H7 (cell line): Measurements from ENCODE around the gene CD300LG. TPM values are rescaled to one million over a fixed set of nuclear protein-coding genes. Genes with fewer than 3 reads are reported as not detected.

Experiments
- DNase-seq: peaks from one replicate; pipeline ENCODE4 v3.0.0; 2012
- H3K27me3 ChIP-seq: 2 replicates; pipeline ENCODE4 v1.6.0; 2011; ENCODE audit warnings: mild to moderate bottlenecking, low read length; ENCODE audit not compliant: control insufficient read depth, insufficient read depth
- H3K36me3 ChIP-seq: replicated peaks from 2 replicates; pipeline ENCODE4 v1.5.1; 2011; ENCODE audit warnings: low read length; ENCODE audit not compliant: control insufficient read depth, insufficient read depth
- H3K4me3 ChIP-seq: 2 replicates; pipeline ENCODE4 v1.5.1; 2011; ENCODE audit warnings: low read depth, mild to moderate bottlenecking, control low read depth, low read length, moderate library complexity; ENCODE audit not compliant: insufficient read depth
- total RNA-seq: library from RNA; depleted of rRNA; stranded (reverse); fragments of >200 nt; shearing (Covaris generic); gene quantifications from 2 replicates; pipeline ENCODE4 v1.2.3, GENCODE V29; 2014

Gene CD300LG
- total RNA-seq, 1 experiment from 2014 or later = not detected

GRCh38 chr17:43873815-43874214, 26.8 kb downstream of the CD300LG start:
- H3K27me3 ChIP-seq = no peaks in the 10 kb centered on the region
- no peak for DNase-seq
- H3K4me3 ChIP-seq = no peak overlapping the region
- peaks cover 1% of the 10 kb centered on the region for H3K36me3 ChIP-seq

GRCh38 chr17:43874293-43874692, 27.3 kb downstream of the CD300LG start:
- DNase-seq = no peak
- Histone ChIP-seq H3K36me3 (peaks cover 1% of the 10 kb centered on the region), H3K4me3 (no peak overlapping the region), H3K27me3 (no peaks in the 10 kb centered on the region)

GRCh38 chr17:43875476-43876147, 28.6 kb downstream of the CD300LG start:
- no peak overlapping the region for H3K4me3 ChIP-seq
- DNase-seq = peak; percentile 8
- H3K27me3 ChIP-seq = no peaks in the 10 kb centered on the region
- H3K36me3 ChIP-seq = peaks cover 1% of the 10 kb centered on the region

- peak; percentile 44 for DNase-seq
- peaks cover 1% of the 10 kb centered on the region for H3K36me3 ChIP-seq
These were observed 30.1 kb downstream of the CD300LG start for GRCh38 chr17:43877031-43877430.

GRCh38 chr17:43877451-43878155, 30.6 kb downstream of the CD300LG start:
- no peaks in the 10 kb centered on the region for H3K27me3 ChIP-seq
- DNase-seq = peak; percentile 22
- H3K4me3 ChIP-seq = no peak overlapping the region
- peaks cover 1% of the 10 kb centered on the region for H3K36me3 ChIP-seq

More at GRCh38 chr17:43877031-43877430, 30.1 kb downstream of the CD300LG start:
- Histone ChIP-seq H3K4me3 (no peak overlapping the region), H3K27me3 (no peaks in the 10 kb centered on the region)

GRCh38 chr17:43878260-43879175, 31.5 kb downstream of the CD300LG start:
- no peak overlapping the region for H3K4me3 ChIP-seq
- peak; percentile 96 for DNase-seq
- peaks cover 1% of the 10 kb centered on the region for H3K36me3 ChIP-seq
- H3K27me3 ChIP-seq = no peaks in the 10 kb centered on the region

GRCh38 chr17:43879723-43880419, 32.9 kb downstream of the CD300LG start:
- H3K4me3 ChIP-seq = no peak overlapping the region
- no peaks in the 10 kb centered on the region for H3K27me3 ChIP-seq
- peak; percentile 21 for DNase-seq
- H3K36me3 ChIP-seq = peaks cover 1% of the 10 kb centered on the region

- peaks cover 1% of the 10 kb centered on the region for H3K36me3 ChIP-seq
These were observed 33.5 kb downstream of the CD300LG start for GRCh38 chr17:43880420-43880991.

GRCh38 chr17:43881181-43881580, 34.2 kb downstream of the CD300LG start:
- DNase-seq = peak; percentile 28
- Histone ChIP-seq H3K27me3 (no peaks in the 10 kb centered on the region), H3K4me3 (no peak overlapping the region), H3K36me3 (peaks cover 1% of the 10 kb centered on the region)

More at GRCh38 chr17:43880420-43880991, 33.5 kb downstream of the CD300LG start:
- Histone ChIP-seq H3K4me3 (no peak overlapping the region), H3K27me3 (no peaks in the 10 kb centered on the region)
- DNase-seq = peak; percentile 93

- no peak overlapping the region for H3K4me3 ChIP-seq
- DNase-seq = peak; percentile 69
- H3K27me3 ChIP-seq = no peaks in the 10 kb centered on the region
- peaks cover 1% of the 10 kb centered on the region for H3K36me3 ChIP-seq
These were observed 35.0 kb downstream of the CD300LG start for GRCh38 chr17:43881758-43882505.

GRCh38 chr17:43882761-43883415, 35.9 kb downstream of the CD300LG start:
- DNase-seq = peak; percentile 25
- no peaks in the 10 kb centered on the region; the same call in 1 of the 2 replicates for H3K36me3 ChIP-seq
- H3K27me3 ChIP-seq = no peaks in the 10 kb centered on the region
- no peak overlapping the region for H3K4me3 ChIP-seq

GRCh38 chr17:43888548-43888947, 41.6 kb downstream of the CD300LG start:
- DNase-seq = peak; percentile 8
- H3K27me3 ChIP-seq = no peaks in the 10 kb centered on the region
- no peaks in the 10 kb centered on the region for H3K36me3 ChIP-seq
- H3K4me3 ChIP-seq = no peak overlapping the region

GRCh38 chr17:43890240-43890639, 43.3 kb downstream of the CD300LG start:
- no peak overlapping the region for H3K4me3 ChIP-seq
- DNase-seq = no peak
- H3K27me3 ChIP-seq = no peaks in the 10 kb centered on the region
- H3K36me3 ChIP-seq = no peaks in the 10 kb centered on the region
